ENCODE data around the gene CDH10.

Gene CDH10

DNA sequence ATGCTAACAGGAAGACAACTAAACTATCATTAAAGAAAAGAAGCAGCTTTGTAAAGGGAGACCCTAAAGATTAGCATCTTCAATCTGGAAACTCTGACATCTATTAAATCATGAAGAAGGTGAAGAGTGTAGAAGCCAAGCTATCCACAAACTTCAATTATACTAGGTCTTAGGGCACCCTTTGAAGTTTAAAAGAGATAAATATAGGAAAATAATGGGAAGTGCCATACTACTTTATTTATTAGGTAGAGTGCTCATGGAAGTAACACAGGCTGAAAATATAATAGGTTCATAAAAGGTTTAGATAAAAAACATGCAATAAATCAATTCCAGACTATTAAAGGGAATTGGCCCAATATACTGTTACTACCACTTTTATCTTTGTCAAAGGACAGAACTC lies 19.9 kb downstream of the CDH10 start:
- ATAC-seq (no peak), DNase-seq (no peak)
- Mint-ChIP-seq H3K27me3 (no peaks in the 10 kb centered on the region), H3K9me3 (no peaks in the 10 kb centered on the region), H3K4me3 (no peak overlapping the region), H3K27ac (no peak overlapping the region), H3K4me1 (no peaks in the 10 kb centered on the region), H3K36me3 (ENCODE audit: low read depth) (no peaks in the 10 kb centered on the region)

DNA sequence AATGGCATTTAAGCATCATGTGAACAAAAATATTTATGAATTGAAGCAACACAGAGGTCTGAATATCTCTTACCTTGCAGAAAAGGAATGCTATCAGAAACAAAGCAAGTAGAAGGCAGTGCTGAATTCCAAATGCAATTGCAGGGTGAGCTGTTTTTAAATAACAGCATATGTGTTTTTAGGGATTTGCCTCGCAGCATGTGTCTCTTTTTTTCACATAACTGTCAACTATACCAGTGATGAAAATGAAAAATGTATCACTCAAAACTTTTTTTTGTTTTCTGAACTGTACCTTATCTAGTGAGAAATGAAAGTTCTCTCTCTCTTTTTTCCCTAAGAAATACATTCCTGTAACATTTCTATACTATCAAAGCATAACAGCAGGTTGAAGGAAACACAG lies 21.2 kb downstream of the CDH10 start:
- ATAC-seq (no peak), DNase-seq (no peak)
- H3K27me3 Mint-ChIP-seq, result no peaks in the 10 kb centered on the region
- H3K27ac Mint-ChIP-seq, result no peak overlapping the region
- H3K9me3 Mint-ChIP-seq, result no peaks in the 10 kb centered on the region
- H3K4me1 Mint-ChIP-seq, result no peaks in the 10 kb centered on the region
- H3K36me3 Mint-ChIP-seq (ENCODE audit: low read depth), result no peaks in the 10 kb centered on the region
- H3K4me3 Mint-ChIP-seq, result no peak overlapping the region

- H3K36me3 Mint-ChIP-seq (ENCODE audit: low read depth), result no peaks in the 10 kb centered on the region
- H3K4me3 Mint-ChIP-seq, result no peak overlapping the region
- H3K27me3 Mint-ChIP-seq, result no peaks in the 10 kb centered on the region
- ATAC-seq (no peak), DNase-seq (no peak)
- H3K27ac Mint-ChIP-seq, result no peak overlapping the region
- H3K9me3 Mint-ChIP-seq, result no peaks in the 10 kb centered on the region
- H3K4me1 Mint-ChIP-seq, result no peaks in the 10 kb centered on the region
Measured at GRCh38 chr5:24623031-24623430, 21.7 kb downstream of the CDH10 start.

DNA sequence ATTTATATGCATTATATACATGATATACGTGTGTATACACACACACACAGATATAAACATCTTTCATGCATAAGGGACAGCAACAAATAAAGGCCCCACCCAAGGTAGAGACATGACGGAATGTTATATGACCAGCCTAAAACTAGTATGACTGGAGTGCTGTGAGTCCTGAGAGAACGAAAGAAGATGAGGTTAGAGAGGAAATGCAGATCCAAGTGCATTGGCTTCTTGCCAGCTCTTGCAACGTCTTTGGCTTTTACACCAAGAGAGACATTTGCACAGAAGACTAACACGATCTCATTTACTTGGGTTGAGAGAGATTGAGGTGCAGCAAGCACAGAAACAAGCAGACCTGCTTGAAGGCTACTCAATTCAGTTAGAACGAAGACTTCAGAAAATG lies 23.0 kb downstream of the CDH10 start:
- no peaks in the 10 kb centered on the region for H3K27me3 Mint-ChIP-seq

GRCh38 chr5:24616566-24616965 lies 28.2 kb downstream of the CDH10 start:
- Mint-ChIP-seq H3K4me1 (no peaks in the 10 kb centered on the region), H3K27ac (no peak overlapping the region), H3K9me3 (peaks cover 18% of the 10 kb centered on the region), H3K4me3 (no peak overlapping the region), H3K36me3 (ENCODE audit: low read depth) (no peaks in the 10 kb centered on the region), H3K27me3 (no peaks in the 10 kb centered on the region)
- DNase-seq (no peak), ATAC-seq (no peak)

More for the DNA sequence above, 23.0 kb downstream of the CDH10 start:
- no peaks in the 10 kb centered on the region for H3K9me3 Mint-ChIP-seq
- H3K36me3 Mint-ChIP-seq (ENCODE audit: low read depth), result no peaks in the 10 kb centered on the region
- H3K27ac Mint-ChIP-seq, result no peak overlapping the region
- no peak for ATAC-seq
- DNase-seq, result no peak
- no peaks in the 10 kb centered on the region for H3K4me1 Mint-ChIP-seq
- no peak overlapping the region for H3K4me3 Mint-ChIP-seq

GRCh38 chr5:24615159-24615558 lies 29.6 kb downstream of the CDH10 start:
- no peak for ATAC-seq
- Mint-ChIP-seq H3K9me3 (peaks cover 18% of the 10 kb centered on the region), H3K27me3 (no peaks in the 10 kb centered on the region), H3K27ac (no peak overlapping the region), H3K36me3 (ENCODE audit: low read depth) (no peaks in the 10 kb centered on the region), H3K4me1 (no peaks in the 10 kb centered on the region), H3K4me3 (no peak overlapping the region)
- DNase-seq, result no peak

DNA sequence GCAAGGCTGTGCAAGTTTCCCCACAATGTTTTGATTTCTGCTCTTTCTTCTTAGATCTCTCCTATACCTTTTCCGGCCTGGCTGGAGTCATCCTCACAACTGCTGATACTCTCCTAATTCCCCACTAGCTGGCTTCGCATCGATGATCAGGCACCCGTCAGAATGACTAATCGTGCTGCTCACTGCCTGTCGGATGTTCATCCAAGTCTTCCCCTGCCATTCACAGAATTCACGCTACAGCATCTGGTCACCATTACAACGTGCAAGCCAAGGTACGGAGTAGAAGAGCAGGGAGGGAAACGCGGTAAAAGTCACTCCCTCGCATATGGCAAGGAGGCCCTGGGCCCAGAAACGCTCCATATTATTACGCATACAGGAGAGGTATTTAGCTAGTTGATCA lies 35.1 kb downstream of the CDH10 start:
- H3K9me3 Mint-ChIP-seq, result peaks cover 11% of the 10 kb centered on the region
- H3K27ac Mint-ChIP-seq, result no peak overlapping the region
- DNase-seq, result no peak
- H3K36me3 Mint-ChIP-seq (ENCODE audit: low read depth), result no peaks in the 10 kb centered on the region
- no peak for ATAC-seq
- no peak overlapping the region for H3K4me3 Mint-ChIP-seq
- H3K4me1 Mint-ChIP-seq, result no peaks in the 10 kb centered on the region
- H3K27me3 Mint-ChIP-seq, result no peaks in the 10 kb centered on the region

DNA sequence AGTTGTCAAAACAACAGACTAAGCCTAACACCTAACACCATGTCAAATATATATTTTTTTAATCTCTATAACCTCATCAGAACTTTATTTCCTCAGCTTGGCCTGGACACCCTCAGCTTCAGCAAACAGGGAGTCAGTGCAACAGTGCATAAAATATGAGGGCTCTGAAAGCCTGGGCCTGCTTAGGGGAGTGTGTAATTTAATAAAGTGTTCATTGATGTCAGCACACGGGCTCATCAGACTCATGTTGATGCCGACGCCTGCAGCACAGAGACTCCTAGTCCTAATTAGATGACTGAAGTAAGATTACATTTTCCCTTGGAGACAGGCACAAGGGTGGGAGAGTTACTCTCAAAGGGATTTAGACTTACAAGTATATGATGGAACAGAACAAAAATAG lies 37.8 kb downstream of the CDH10 start:
- no peaks in the 10 kb centered on the region for H3K4me1 Mint-ChIP-seq
- no peak for ATAC-seq
- no peaks in the 10 kb centered on the region for H3K27me3 Mint-ChIP-seq

DNA sequence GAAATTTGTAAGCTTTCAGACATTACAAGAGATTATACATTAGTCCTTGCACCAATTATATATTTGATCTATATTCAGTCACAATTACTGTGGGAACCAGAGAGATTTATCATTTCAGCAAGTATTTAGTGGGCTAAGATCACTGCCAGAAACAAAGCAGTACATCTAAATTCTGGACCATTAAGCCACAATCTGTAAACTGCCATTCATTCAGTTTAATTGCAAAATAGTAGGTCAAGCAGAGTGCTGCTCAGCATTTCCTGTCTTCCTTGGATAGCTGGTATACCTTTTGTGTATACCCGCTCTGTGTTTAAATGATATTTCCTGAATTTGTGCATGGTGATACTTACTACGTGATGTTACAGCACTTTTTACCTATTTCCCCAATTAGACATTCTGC lies 42.6 kb downstream of the CDH10 start:
- H3K4me1 Mint-ChIP-seq, result no peaks in the 10 kb centered on the region
- H3K4me3 Mint-ChIP-seq, result no peak overlapping the region
- peaks cover 16% of the 10 kb centered on the region for H3K9me3 Mint-ChIP-seq
- no peak overlapping the region for H3K27ac Mint-ChIP-seq
- H3K36me3 Mint-ChIP-seq (ENCODE audit: low read depth), result no peaks in the 10 kb centered on the region
- ATAC-seq (no peak), DNase-seq (no peak)
- H3K27me3 Mint-ChIP-seq, result no peaks in the 10 kb centered on the region

More for the DNA sequence above, 37.8 kb downstream of the CDH10 start:
- Mint-ChIP-seq H3K27ac (no peak overlapping the region), H3K9me3 (peaks cover 8% of the 10 kb centered on the region), H3K4me3 (no peak overlapping the region), H3K36me3 (ENCODE audit: low read depth) (no peaks in the 10 kb centered on the region)
- no peak for DNase-seq

DNA sequence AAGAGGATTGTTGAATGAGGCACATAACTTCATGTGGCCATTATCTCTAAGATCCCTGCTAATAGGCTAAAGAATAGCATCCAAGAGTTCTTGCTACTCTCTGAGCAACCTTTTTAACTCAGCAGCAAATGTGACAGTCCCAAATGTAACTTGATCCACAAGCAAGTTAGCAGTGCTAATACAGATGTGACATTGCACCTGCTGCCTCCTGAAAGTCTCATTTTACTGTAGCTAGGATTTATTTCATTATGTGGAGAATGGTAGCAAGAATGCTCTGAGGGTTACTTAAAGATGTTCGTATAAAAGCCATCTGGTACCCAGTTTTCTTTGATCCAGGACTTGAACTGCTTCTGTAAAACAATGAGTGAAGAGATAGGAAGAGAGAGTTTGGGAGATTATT lies 45.8 kb downstream of the CDH10 start:
- ATAC-seq (no peak), DNase-seq (no peak)
- Mint-ChIP-seq H3K27me3 (no peaks in the 10 kb centered on the region), H3K4me3 (no peak overlapping the region), H3K9me3 (peaks cover 16% of the 10 kb centered on the region), H3K36me3 (ENCODE audit: low read depth) (no peaks in the 10 kb centered on the region), H3K4me1 (no peaks in the 10 kb centered on the region), H3K27ac (no peak overlapping the region)

GRCh38 chr5:24595329-24595728 lies 49.4 kb downstream of the CDH10 start:
- DNase-seq (no peak), ATAC-seq (no peak)
- no peak overlapping the region for H3K27ac Mint-ChIP-seq
- no peak overlapping the region for H3K4me3 Mint-ChIP-seq
- H3K27me3 Mint-ChIP-seq, result no peaks in the 10 kb centered on the region
- no peaks in the 10 kb centered on the region for H3K36me3 Mint-ChIP-seq (ENCODE audit: low read depth)
- peaks cover 8% of the 10 kb centered on the region for H3K9me3 Mint-ChIP-seq
- H3K4me1 Mint-ChIP-seq, result no peaks in the 10 kb centered on the region

DNA sequence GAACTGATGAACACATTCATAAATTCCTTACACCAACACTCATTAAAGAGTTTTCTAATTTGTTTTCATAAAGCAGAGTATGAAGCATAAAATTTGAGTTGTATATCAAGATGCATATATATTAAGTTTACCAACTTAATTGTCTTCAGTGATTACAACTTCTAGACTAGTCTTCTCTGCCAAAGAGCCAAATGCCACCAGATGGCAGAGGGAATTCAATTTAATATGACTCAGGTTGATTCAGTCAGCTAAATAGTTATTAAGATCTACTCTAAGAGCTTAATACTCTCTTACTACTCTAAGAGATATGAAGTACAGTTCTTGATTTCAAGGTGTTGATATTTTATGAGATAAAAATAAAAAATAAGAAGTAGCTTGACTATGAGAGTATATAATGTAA lies 53.4 kb downstream of the CDH10 start:
- no peak for ATAC-seq
- Mint-ChIP-seq H3K27me3 (no peaks in the 10 kb centered on the region), H3K27ac (no peak overlapping the region), H3K4me3 (no peak overlapping the region), H3K36me3 (ENCODE audit: low read depth) (no peaks in the 10 kb centered on the region), H3K4me1 (no peaks in the 10 kb centered on the region), H3K9me3 (no peaks in the 10 kb centered on the region)
- DNase-seq, result no peak

GRCh38 chr5:24589566-24589965 lies 55.2 kb downstream of the CDH10 start:
- no peak for ATAC-seq
- no peak for DNase-seq
- Mint-ChIP-seq H3K36me3 (ENCODE audit: low read depth) (no peaks in the 10 kb centered on the region), H3K4me1 (no peaks in the 10 kb centered on the region), H3K9me3 (no peaks in the 10 kb centered on the region), H3K27me3 (no peaks in the 10 kb centered on the region), H3K4me3 (no peak overlapping the region), H3K27ac (no peak overlapping the region)

DNA sequence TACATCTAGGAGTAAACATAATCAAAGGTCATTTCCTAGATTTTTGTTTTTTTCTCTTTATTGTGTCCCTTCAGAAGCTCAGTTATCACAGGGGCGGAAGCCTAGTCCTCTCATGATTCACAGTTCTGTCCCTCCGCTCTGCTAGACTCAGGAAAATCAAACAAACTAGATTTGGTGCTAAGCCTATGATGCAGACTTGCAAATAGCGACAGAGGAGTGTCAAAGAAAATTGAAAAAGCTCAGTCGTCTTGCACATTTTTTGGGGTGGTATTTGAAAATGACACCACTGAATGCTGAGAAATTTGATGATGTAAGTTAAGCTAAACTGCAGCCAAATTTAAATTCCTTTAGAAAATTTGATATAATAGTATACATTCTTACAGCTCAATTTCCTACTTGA lies 59.0 kb downstream of the CDH10 start:
- DNase-seq (no peak), ATAC-seq (no peak)
- H3K27ac Mint-ChIP-seq, result no peak overlapping the region
- H3K4me1 Mint-ChIP-seq, result no peaks in the 10 kb centered on the region
- H3K27me3 Mint-ChIP-seq, result no peaks in the 10 kb centered on the region
- no peaks in the 10 kb centered on the region for H3K36me3 Mint-ChIP-seq (ENCODE audit: low read depth)
- peaks cover 8% of the 10 kb centered on the region for H3K9me3 Mint-ChIP-seq
- no peak overlapping the region for H3K4me3 Mint-ChIP-seq

- Mint-ChIP-seq H3K4me3 (no peak overlapping the region), H3K27ac (no peak overlapping the region), H3K27me3 (no peaks in the 10 kb centered on the region), H3K9me3 (peaks cover 29% of the 10 kb centered on the region), H3K36me3 (ENCODE audit: low read depth) (no peaks in the 10 kb centered on the region), H3K4me1 (no peaks in the 10 kb centered on the region)
- no peak for ATAC-seq
- DNase-seq, result no peak
Measured at GRCh38 chr5:24571302-24571701, 73.5 kb downstream of the CDH10 start.

- H3K4me1 Mint-ChIP-seq, result no peaks in the 10 kb centered on the region
- H3K27ac Mint-ChIP-seq, result no peak overlapping the region
- peaks cover 27% of the 10 kb centered on the region for H3K9me3 Mint-ChIP-seq
- DNase-seq (no peak), ATAC-seq (no peak)
- H3K27me3 Mint-ChIP-seq, result no peaks in the 10 kb centered on the region
- no peaks in the 10 kb centered on the region for H3K36me3 Mint-ChIP-seq (ENCODE audit: low read depth)
- no peak overlapping the region for H3K4me3 Mint-ChIP-seq
Measured at GRCh38 chr5:24566933-24567332, 77.8 kb downstream of the CDH10 start.
